GM18861 (cell line): ENCODE data around the gene RICTOR.
"Not testable (repeated sequence)": the region's sequence is repeated elsewhere in the genome, so short reads cannot be mapped to it uniquely, and the experiment has no call there.

Experiments used
- ATAC-seq: cut with Tn5 transposase; IDR thresholded peaks from one replicate; pipeline ENCODE4 v1.9.1; 2021; ENCODE audit not compliant: unreplicated experiment

Gene RICTOR

DNA sequence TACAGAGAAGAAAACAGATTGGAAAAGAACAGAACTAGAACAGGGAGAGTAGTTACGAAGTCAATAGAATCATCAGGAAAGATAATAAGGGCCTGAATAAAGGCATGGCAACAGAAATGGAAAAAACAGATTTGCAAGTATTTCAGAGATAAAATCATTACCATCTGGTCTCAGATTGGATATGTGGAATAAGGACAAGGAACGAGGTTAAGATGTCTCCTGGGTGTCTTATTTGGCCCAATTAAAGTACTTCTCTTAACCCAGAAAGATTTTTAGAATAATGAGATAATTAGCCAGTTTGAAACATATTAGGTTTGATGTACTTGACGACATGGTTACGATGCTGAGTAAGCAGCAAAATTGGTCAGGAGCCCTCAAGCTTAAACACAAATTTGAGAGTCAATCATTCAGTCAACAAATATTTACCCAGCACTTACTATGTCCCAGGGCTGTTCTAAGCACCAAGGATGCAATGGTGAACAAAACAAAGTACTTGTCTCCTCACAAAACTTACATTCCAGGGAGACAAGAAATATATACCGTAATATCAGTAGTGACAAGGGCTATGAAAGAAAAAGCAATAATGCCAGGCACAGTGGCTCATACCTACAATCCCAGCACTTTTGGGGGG is 18.3 kb downstream of the RICTOR start:
- ATAC-seq, result no peak

GRCh38 chr5:39055027-39055767 is 19.0 kb downstream of the RICTOR start:
- no peak for ATAC-seq

DNA sequence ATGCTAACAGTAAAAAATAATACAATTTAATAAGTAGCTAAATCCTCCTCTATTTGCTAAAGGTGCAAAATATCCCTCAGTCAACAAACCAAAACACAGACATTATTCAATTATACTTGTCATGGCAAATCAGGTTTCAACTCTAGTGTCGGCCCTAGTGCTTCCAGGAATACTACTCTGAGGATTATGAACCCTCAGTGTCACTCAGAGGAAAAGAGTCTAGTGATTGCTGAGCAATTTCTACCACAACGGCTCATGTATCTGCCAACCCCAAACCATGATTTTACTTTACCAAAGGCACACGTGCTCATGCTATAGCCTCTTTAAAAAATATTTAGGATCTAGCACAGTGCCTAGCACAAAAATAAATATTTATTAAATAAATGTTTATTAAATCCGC is 21.0 kb downstream of the RICTOR start:
- no peak for ATAC-seq

- ATAC-seq, result no peak
These were observed 22.1 kb downstream of the RICTOR start for GRCh38 chr5:39052141-39052540.

GRCh38 chr5:39049315-39049714 is 24.9 kb downstream of the RICTOR start:
- ATAC-seq, result no peak

GRCh38 chr5:39040875-39041274 is 33.3 kb downstream of the RICTOR start:
- ATAC-seq, result no peak

- ATAC-seq, result not testable (repeated sequence)
These were observed 39.7 kb downstream of the RICTOR start for GRCh38 chr5:39034493-39034892.

- no peak for ATAC-seq
These were observed 43.2 kb downstream of the RICTOR start for GRCh38 chr5:39031041-39031440.

- ATAC-seq, result no peak
These were observed 48.7 kb downstream of the RICTOR start for GRCh38 chr5:39025456-39025855.

- no peak for ATAC-seq
These were observed 49.3 kb downstream of the RICTOR start for GRCh38 chr5:39024884-39025283.

- no peak for ATAC-seq
These were observed 50.2 kb downstream of the RICTOR start for GRCh38 chr5:39024005-39024404.

- ATAC-seq, result no peak
These were observed 51.1 kb downstream of the RICTOR start for GRCh38 chr5:39023121-39023520.

DNA sequence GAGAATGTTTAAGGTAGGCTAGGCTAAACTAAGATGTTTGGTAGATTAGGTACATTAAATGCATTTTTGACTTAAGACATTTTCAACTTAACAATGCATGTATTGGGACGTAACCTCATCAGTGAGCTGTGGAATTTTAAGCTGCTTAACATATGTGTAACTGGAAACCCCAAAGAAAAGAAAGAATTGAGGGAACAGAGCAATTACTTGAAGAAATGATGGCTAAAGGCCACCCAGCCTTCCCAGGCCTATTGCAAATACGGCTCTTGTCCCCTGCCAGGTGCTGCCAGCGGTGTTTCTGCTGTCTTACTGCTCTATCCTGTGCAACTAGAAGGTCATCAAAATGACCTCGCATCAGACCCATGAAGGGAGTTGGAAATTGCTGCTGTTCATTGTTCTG is 52.0 kb downstream of the RICTOR start:
- ATAC-seq, result no peak

DNA sequence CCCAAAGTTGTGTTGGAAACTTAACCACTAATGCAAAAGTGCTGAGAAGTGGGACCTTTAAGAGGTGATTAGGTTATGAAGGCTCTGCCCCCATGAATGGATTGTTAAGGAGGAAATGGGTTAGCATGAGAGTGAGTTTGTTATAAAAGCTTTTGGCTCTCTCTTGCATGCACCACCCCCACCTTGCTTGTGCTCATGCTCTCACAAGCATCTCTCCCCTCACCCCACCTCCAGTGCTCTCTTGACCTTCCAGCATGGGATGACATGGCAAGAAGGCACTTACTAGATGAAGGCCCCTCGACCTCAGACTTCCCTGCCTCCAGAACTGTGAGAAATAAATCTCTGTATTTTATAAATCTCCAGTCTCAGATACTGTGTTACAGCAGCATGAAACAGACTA is 52.8 kb downstream of the RICTOR start:
- no peak for ATAC-seq

- no peak for ATAC-seq
These were observed 53.7 kb downstream of the RICTOR start for GRCh38 chr5:39020458-39020857.

DNA sequence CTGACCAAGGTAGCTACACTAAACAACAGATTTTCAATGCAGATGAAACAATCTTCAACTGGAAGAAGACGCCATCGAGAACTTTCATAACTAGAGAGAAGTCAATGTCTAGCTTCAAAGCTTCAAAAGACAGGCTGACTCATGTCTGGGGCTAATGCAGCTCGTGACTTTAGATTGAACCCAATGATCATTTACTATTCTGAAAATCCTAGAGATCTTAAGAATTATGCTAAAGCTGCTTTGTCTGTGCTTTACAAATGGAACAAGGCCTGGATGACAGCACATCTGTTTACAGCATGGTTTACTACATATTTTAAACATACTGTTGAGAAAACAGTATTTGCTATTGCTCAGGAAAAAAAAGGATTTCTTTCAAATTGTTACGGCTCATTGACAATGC is 54.9 kb downstream of the RICTOR start:
- no peak for ATAC-seq

GRCh38 chr5:39017504-39017903 is 56.7 kb downstream of the RICTOR start:
- no peak for ATAC-seq

DNA sequence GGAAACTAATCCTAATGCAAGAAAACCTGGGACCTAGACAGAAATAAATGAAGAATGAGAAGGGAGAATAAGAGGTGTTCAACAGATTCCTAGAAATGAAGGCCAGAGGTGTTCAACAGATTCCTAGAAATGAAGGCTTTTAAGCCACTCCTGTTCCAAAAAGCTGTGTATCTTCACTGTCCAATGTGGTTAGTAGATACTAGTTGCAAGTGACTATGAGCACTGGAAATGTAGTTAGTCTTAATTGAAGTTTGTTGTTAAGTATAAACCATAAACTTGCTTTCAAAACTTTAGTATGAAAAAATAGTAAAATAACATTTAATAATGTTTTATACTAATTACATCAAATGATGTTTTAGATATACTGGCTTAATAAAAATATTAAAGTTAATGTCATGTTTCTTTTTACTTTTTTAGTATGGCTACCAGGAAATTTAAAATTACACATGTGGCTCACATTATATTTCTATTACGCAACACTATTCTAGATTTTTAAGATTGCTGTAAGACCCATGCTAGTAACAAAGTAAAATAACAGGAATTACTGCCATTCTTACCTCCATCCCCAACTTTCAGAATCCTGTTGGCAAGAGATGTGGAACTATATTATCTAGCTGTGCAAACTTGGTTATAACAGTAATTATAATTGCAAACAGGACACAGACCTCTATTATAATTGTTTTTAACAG is 57.5 kb downstream of the RICTOR start:
- ATAC-seq, result no peak

DNA sequence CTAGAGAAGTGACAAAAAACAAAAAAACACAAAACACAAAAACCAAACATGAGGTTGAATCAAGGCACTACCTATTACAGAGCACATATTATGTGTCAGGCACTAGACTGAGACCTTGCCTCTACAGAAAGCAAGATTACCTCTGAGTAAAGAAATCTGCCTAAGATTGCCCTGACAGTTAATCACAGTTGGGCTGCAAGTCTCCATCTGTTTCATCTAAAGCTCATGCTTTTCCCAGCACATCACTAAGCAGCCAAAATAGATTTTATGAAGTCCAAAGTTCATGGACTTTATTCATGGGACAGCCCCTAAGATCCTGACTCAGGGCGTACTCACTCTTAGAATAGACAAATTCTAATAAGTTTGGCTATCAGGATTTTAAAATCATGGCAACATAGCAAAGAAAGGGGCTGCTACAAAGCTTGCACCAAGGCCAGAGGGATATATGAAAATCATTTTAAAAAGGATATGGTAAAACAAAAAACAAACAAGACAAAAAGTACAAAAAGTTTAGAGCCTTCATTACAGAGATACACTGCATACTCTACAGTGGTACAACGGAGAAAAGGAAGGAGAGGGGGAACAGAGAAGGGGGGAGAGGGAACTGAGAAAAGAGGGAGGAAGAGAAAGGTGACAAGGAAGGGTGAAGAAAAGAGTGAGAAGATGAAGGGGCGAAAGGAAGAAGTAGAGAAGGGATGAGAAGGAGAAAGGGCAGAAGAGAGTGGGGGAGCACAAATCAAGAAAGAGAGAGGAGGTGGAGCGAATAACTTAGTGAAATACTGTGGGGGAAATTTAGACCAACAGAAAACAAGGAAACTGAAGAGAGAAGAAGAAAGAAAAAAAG is 58.2 kb downstream of the RICTOR start:
- ATAC-seq, result no peak

GRCh38 chr5:39014561-39014960 is 59.6 kb downstream of the RICTOR start:
- no peak for ATAC-seq

DNA sequence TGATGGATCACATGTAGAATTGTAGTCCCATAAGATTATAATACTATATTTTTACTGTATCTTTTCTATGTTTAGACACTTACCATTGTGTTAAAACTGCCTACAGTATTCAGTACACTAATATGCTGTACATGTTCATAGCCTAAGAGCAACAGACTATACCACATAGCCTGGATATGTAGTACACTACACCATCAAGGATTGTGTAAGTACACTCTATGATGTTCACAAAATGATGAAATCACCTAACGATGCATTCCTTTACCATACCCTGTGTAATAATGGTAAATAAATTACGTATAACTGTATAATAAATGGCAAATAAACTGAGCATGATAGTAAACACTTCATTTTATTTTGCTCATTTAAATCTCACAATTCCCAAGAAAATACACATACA is 60.3 kb downstream of the RICTOR start:
- ATAC-seq, result no peak
